ENCODE results near the gene HMGCS2. TPM values are rescaled to one million over a fixed set of nuclear protein-coding genes. Genes with fewer than 3 reads are reported as not detected.
"Not testable (repeated sequence)": the region's sequence is repeated elsewhere in the genome, so short reads cannot be mapped to it uniquely, and the experiment has no call there.

The HMGCS2 gene
- total and polyA plus RNA-seq, 10 donors = 0.06 to 0.11 TPM; not detected in 8

- intact Hi-C loops (cut with DNase I; ENCODE audit: low total_unique reads) = no loop called here
- DNase-seq = no peak
- no peaks in the 10 kb centered on the region for H3K36me3 ChIP-seq
- no peaks in the 10 kb centered on the region for H3K9me3 ChIP-seq
- no peaks in the 10 kb centered on the region for H3K27me3 ChIP-seq (replicated peaks in 1 of 7)
- H3K4me3 ChIP-seq = no peak overlapping the region
- no peaks in the 10 kb centered on the region for H3K4me1 ChIP-seq
- H3K27ac ChIP-seq = no peak overlapping the region
- 89 to 99% (median 92%) methylated on average over 4 of the region's 4 CpGs for WGBS, 5 donors
- TF ChIP-seq CTCF (IDR thresholded peaks at IDR 0.05 in 8 of 11, conservative IDR thresholded peaks at IDR 0.05 in 3 of 11) (no peak), POLR2AphosphoS5 (IDR thresholded peaks at IDR 0.05) (no peak), POLR2A (IDR thresholded peaks at IDR 0.05) (no peak)
Measured at GRCh38 chr1:119791377-119791776, 22.7 kb upstream of the HMGCS2 start.

DNA sequence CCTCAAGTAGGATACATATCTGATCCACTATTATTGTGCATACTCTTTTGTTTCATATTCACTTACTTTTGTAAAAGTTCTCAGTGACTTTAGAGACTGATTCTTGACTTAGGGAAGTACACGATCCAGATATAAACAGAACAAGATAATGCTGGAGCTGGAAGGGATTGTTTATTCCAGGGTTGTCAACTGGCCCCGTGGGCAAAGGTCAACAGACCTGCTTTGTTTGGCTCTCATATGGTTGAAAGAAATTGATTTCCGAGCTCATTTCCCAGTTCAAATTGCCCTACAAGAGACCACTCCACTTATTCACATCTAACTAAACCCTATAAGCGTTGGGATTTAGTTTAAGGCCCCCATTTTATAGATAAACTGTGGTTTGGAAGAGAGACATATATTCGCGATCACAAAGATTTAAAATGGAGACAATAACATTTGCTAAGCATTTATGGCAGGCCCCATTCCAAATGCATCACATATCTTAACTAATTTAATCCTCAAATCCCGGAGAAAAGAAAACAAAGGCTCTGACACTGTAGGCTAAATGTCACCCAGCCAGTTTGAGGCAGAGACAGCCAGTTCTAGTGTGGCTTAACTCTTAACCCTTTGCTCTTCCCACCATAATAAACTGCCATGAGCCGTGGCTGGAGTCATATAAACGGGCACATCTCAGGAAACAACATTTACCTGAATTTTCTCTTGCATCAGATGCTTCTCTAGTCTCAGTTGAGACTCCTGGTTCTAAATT lies 21.9 kb upstream of the HMGCS2 start:
- no peak for DNase-seq
- Histone ChIP-seq H3K36me3 (no peaks in the 10 kb centered on the region), H3K9me3 (no peaks in the 10 kb centered on the region), H3K4me1 (no peaks in the 10 kb centered on the region), H3K27ac (no peak overlapping the region), H3K27me3 (replicated peaks in 1 of 7) (no peaks in the 10 kb centered on the region), H3K4me3 (no peak overlapping the region)
- WGBS, 5 donors = 70 to 85% (median 78%) methylated on average over 9 of the region's 9 CpGs
- intact Hi-C loops (cut with DNase I; ENCODE audit: low total_unique reads) = no loop called here
- TF ChIP-seq POLR2AphosphoS5 (IDR thresholded peaks at IDR 0.05) (no peak), POLR2A (IDR thresholded peaks at IDR 0.05) (no peak), CTCF (IDR thresholded peaks at IDR 0.05 in 8 of 11, conservative IDR thresholded peaks at IDR 0.05 in 3 of 11) (no peak)

GRCh38 chr1:119787776-119788175 lies 19.1 kb upstream of the HMGCS2 start:
- Histone ChIP-seq H3K27ac (no peak overlapping the region), H3K4me1 (peaks cover 0 to 5% (median 0%) of the 10 kb centered on the region in 6 donors), H3K36me3 (no peaks in the 10 kb centered on the region), H3K9me3 (no peaks in the 10 kb centered on the region), H3K4me3 (no peak overlapping the region), H3K27me3 (replicated peaks in 1 of 7) (no peaks in the 10 kb centered on the region)
- TF ChIP-seq CTCF (IDR thresholded peaks at IDR 0.05 in 8 of 11, conservative IDR thresholded peaks at IDR 0.05 in 3 of 11) = no peak
- TF ChIP-seq POLR2A (IDR thresholded peaks at IDR 0.05) = no peak
- WGBS, 5 donors = 29 to 75% (median 46%) methylated on average over 2 of the region's 2 CpGs
- DNase-seq = no peak
- intact Hi-C loops (cut with DNase I; ENCODE audit: low total_unique reads) = no loop called here

DNA sequence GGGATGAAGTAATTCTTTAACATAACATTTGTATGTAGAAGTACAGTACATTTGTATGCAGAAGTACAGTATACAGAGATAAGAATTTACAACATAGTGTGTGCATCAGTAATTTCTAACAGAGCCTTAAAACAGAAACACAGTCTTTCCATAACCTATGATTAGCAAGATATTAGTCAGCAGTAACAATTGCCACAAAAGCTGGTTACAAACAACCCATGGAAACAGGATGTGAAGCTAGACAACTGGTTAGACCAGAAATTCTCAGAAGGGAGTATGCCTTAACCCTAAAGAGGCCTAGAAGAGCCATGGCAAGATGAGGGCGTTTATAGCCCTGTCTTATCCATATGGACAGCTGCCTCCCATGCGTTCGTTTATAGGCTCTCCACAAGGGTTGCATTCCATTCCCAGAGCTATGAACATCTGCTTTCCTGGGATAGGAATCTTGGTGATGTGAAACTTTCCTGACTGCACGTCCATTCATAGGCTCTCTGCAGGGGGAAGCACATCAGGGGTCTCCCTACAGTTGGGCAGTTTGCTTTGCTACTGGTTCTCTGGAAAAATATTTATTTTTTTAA lies 17.9 kb upstream of the HMGCS2 start:
- H3K36me3 ChIP-seq, H3K27ac ChIP-seq: not testable (repeated sequence)

GRCh38 chr1:119786046-119786445 lies 17.3 kb upstream of the HMGCS2 start:
- H3K4me1 ChIP-seq; H3K27ac ChIP-seq; DNase-seq; H3K27me3 ChIP-seq (replicated peaks in 1 of 7); intact Hi-C loops (cut with DNase I; ENCODE audit: low total_unique reads); H3K4me3 ChIP-seq; H3K36me3 ChIP-seq; H3K9me3 ChIP-seq: not testable (repeated sequence)
- WGBS, 5 donors = 63 to 89% (median 79%) methylated on average over 7 of the region's 7 CpGs

More for the DNA sequence above, 17.9 kb upstream of the HMGCS2 start:
- H3K4me1 ChIP-seq; DNase-seq; intact Hi-C loops (cut with DNase I; ENCODE audit: low total_unique reads); H3K9me3 ChIP-seq; H3K27me3 ChIP-seq (replicated peaks in 1 of 7); H3K4me3 ChIP-seq: not testable (repeated sequence)
- WGBS, 5 donors = 69 to 88% (median 78%) methylated on average over 4 of the region's 4 CpGs

Data from spleen (tissue), 11 donors.